Measurements from ENCODE around the gene TEAD3.

TEAD3 gene

DNA sequence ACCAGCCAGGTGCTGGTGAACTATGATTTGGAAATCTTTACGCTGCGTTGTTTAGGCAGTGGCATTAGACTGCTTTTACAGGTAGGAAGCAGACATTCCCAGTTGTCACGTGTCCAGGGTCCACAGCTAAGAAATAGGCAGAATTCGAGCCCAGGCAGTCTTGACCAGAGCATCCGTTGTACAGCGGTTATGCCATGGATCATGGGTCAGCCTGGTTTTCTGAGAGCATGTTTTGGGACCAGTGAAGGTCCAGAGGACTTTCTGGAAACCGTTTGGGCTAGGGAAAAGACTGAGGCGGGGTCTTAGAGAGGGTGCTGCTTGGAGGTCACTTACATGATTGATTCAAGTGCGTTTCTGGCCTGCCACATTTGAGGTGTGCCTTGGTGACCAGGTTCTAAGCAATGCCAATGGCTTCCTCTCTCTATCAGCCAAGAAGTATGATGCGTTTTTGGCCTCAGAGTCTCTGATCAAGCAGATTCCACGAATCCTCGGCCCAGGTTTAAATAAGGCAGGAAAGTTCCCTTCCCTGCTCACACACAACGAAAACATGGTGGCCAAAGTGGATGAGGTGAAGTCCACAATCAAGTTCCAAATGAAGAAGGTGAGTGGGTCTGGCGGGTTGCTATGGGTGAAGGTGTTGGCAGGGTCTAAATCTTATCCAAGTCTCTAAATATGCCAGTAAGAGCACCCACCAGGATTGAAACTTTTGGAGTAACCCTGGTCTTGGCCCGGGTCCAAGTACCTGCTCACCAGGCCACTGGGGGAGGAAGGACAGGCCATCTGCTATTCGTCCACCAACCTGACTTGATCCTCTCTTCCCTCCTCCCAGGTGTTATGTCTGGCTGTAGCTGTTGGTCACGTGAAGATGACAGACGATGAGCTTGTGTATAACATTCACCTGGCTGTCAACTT is 26.9 kb downstream of the TEAD3 start:
- peak overlapping the region; percentile 90 for H3K4me3 ChIP-seq (ENCODE audit: low read length)
- TF ChIP-seq ZNF274 (IDR thresholded peaks at IDR 0.05; ENCODE audit: low read depth, low read length): no peak

GRCh38 chr6:35468980-35469750 is 27.7 kb downstream of the TEAD3 start:
- H3K4me3 ChIP-seq (ENCODE audit: low read length): peak overlapping the region; percentile 90
- TF ChIP-seq ZNF274 (IDR thresholded peaks at IDR 0.05; ENCODE audit: low read depth, low read length): no peak

DNA sequence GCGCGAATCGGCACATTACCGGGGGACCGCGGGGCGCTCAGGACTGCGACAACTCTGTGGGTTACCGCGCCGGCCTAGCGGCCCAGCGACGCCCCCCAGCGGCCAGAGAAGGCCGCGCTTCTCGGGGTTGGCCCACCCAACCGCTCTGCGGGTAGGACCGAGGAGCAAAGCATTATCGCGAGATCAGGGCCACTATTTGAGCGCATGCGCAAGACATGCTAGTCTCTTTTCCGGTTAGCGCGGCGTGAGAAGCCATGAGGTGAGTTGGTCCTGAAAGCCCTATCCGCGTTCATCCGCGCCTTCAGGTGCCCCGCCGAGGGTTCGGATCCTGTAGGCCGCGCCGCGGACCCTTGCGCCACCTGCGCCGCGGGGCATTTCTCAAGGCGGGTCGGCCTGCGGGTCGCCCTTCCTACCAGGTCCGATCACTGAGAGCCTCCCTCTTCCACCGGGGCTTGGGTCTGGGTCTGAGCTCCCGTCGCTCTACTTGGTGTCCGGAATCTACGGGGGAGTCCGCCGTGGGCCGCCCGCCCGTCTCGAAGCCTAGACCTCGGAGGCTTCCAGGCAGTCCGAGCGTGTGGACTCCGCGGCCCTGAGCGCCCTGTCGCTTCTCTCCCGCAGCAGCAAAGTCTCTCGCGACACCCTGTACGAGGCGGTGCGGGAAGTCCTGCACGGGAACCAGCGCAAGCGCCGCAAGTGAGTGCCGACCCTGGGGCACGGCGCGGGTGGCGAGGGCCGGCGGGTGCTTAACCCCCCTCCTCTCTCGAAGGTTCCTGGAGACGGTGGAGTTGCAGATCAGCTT is 28.5 kb downstream of the TEAD3 start, which contains the start of gene RPL10A:
TSS of gene RPL10A (plus strand) at position 221 of the 799 bp plus-strand sequence. CDS start at position 255, 34 bp downstream.
- peak within 1 kb of the TSS; percentile 90 for H3K4me3 ChIP-seq (ENCODE audit: low read length)
- no peak for TF ChIP-seq ZNF274 (IDR thresholded peaks at IDR 0.05; ENCODE audit: low read depth, low read length)

DNA sequence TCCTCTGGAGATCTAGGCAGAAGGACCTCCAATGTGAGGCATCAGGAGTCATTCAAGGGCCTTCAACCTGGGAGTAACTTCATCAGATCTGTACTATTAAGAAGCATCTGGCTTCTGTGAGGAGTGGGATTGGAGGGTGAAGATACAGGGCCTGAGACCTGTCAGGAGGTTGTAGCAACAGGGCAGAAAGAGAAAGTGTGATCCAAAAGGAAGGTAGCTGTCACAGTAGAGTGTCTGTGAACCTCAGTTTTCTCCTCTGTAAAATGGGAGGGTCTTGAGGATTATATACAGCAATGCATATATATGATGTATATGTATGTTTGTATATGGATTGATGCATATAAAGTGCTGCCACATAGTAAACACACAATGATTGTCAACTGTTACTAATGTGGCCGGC is 31.2 kb downstream of the TEAD3 start:
- no peak for TF ChIP-seq ZNF274 (IDR thresholded peaks at IDR 0.05; ENCODE audit: low read depth, low read length)
- no peak overlapping the region for H3K4me3 ChIP-seq (ENCODE audit: low read length)

- TF ChIP-seq ZNF274 (IDR thresholded peaks at IDR 0.05; ENCODE audit: low read depth, low read length): no peak
- no peak overlapping the region for H3K4me3 ChIP-seq (ENCODE audit: low read length)
These were observed 33.6 kb downstream of the TEAD3 start for GRCh38 chr6:35463292-35463691.

GRCh38 chr6:35461270-35461669 is 35.6 kb downstream of the TEAD3 start:
- no peak for TF ChIP-seq ZNF274 (IDR thresholded peaks at IDR 0.05; ENCODE audit: low read depth, low read length)
- H3K4me3 ChIP-seq (ENCODE audit: low read length): no peak overlapping the region

DNA sequence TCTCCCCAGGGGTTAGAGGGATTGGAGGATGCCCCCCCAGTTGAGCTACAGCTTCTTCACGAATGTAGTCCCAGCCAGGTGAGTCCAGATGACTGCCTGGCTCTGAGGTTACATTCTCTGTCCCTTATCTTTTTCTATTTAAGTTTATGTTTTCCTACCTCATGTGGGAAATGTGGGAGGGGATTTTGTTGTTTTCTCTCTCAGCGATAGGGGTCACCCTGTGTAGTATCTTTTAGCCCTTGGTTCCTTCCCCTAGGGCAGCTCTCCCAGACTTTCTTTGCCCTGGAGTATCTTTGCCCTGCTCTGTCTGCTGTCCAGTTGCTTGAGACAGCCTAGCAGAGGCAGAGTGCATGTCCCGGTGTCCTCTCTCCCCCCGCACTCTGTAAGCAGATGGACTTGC is 39.0 kb downstream of the TEAD3 start:
- TF ChIP-seq ZNF274 (IDR thresholded peaks at IDR 0.05; ENCODE audit: low read depth, low read length): no peak

GRCh38 chr6:35454391-35455110 is 42.3 kb downstream of the TEAD3 start:
- TF ChIP-seq ZNF274 (IDR thresholded peaks at IDR 0.05; ENCODE audit: low read depth, low read length): no peak
- no peak overlapping the region for H3K4me3 ChIP-seq (ENCODE audit: low read length)

More for the DNA sequence above, 39.0 kb downstream of the TEAD3 start:
- no peak overlapping the region for H3K4me3 ChIP-seq (ENCODE audit: low read length)

DNA sequence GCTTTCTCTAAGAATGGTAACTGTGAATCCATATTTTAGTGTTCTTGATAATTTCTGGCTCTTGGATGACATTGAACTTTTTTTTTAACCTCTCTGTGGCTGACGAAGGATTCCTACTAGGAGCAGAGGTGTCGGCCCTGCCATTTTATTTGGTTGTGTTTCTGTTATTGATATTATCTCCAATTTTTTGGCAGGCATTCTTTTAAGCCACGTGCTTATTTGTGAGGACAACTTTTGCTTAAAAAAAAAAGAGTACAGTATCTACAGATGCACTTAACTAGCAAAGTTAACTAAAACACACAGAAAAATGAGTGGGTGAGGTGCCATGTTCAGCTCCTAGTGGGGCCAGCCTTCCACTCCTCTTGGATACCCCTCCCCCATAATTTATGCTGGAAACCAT is 43.6 kb downstream of the TEAD3 start:
- H3K4me3 ChIP-seq (ENCODE audit: low read length): peak overlapping the region; percentile 93; the same call in 1 of the 2 replicates
- no peak for TF ChIP-seq ZNF274 (IDR thresholded peaks at IDR 0.05; ENCODE audit: low read depth, low read length)

GRCh38 chr6:35452183-35453090 is 44.4 kb downstream of the TEAD3 start, which contains the start of gene FANCE:
FANCE (plus strand) TSS chr6:35452338; CDS start chr6:35452546, 208 bp downstream.
- TF ChIP-seq ZNF274 (IDR thresholded peaks at IDR 0.05; ENCODE audit: low read depth, low read length): no peak
- H3K4me3 ChIP-seq (ENCODE audit: low read length): peak within 1 kb of the TSS; percentile 93

DNA sequence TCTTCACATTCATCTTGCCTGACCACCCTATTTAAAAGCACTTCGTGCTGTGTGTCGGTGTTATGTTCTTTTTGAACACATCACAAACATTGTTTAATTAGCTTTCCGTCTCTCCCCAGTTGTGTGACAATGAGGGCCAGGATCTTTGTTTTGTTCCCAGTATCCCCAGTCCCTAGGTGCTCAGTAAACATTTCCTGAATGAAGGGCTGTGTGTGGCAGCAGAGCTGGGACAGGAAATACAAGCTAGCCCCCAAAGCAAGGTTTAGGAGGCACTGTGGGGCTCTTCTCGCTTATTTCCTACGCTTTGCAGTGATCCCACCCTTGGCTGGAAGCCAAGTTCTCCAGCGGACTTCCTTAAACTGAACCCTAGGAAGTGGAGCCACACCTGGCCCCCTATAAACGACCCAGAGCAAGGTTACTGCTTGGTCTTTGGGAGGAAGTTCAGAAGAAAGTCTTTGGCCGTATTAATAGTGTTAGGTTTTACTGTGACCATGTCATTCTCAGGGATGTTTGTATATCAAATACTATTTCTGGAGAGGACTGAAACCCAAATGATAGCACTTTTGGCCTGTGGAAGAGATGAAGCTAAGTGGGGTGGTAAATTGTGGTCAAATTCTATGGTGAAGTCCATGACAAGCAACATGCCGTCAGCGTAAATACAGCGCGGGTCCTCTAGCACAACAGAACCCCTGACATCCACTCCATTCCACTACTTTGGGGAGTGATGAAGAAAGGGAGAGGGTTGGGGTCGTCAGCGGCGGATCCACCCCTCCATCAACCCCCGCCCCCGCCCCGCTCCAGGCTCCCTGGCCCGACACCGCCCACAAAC is 45.3 kb downstream of the TEAD3 start:
- peak overlapping the region; percentile 39; the same call in 1 of the 2 replicates for H3K4me3 ChIP-seq (ENCODE audit: low read length)
- TF ChIP-seq ZNF274 (IDR thresholded peaks at IDR 0.05; ENCODE audit: low read depth, low read length): no peak
